ENCODE data around the gene MRPL49. TPM values are rescaled to one million over a fixed set of nuclear protein-coding genes. Genes with fewer than 3 reads are reported as not detected.
"Not testable (repeated sequence)": the region's sequence is repeated elsewhere in the genome, so short reads cannot be mapped to it uniquely, and the experiment has no call there.

MRPL49 gene
- total RNA-seq, 1 donor: 41.6 TPM

DNA sequence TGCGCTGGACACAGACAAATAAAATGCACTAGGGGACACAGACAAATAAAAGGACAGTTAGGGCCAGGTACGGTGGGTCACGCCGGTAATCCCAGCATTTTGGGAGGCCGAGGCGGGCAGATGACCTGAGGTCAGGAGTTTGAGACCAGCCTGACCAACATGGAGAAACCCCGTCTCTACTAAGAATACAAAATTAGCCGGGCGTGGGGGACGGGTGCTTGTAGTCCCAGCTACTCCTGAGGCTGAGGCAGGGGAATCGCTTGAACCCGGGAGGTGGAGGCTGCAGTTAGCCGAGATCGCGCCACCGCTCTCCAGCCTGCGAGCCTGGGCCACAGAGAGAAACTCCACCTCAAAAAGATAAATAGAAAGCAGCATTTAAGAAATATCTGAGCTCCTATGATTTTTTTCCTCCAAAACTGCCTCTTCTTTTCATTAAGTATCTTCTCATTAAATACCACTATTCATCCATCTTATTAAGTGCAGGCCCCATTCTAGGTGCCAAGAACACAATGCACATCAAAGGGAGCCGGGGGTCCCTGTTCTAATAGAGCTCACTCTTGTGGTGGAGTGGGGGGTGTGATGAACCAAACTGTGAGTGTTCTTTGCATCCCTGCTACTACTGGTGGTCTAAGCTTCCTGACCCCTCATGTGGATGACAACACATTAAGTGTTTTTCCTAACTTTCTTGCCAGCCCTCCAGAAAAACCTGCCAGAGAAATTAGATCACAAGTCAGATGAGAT is 3.9 kb upstream of the MRPL49 start:
- Histone ChIP-seq H3K9me3 (ENCODE audit: low read depth, low read length) (no peaks in the 10 kb centered on the region), H2AFZ (ENCODE audit: low read length) (no peak overlapping the region), H3K4me1 (ENCODE audit: insufficient read depth, low read length) (peaks cover 26% of the 10 kb centered on the region), H3K4me3 (ENCODE audit: insufficient read depth, low read length) (no peak overlapping the region), H3K79me2 (ENCODE audit: insufficient read depth, low read length) (peaks cover 51% of the 10 kb centered on the region), H3K4me2 (ENCODE audit: insufficient read depth, low read length) (no peak overlapping the region), H4K20me1 (ENCODE audit: insufficient read depth, low read length) (peaks cover 7% of the 10 kb centered on the region), H3K27me3 (ENCODE audit: insufficient read depth, low read length) (no peaks in the 10 kb centered on the region), H3K36me3 (ENCODE audit: insufficient read depth, low read length) (peaks cover 42% of the 10 kb centered on the region), H3K27ac (ENCODE audit: low read depth, low read length) (no peak overlapping the region)
- TF ChIP-seq, protein P1, sequence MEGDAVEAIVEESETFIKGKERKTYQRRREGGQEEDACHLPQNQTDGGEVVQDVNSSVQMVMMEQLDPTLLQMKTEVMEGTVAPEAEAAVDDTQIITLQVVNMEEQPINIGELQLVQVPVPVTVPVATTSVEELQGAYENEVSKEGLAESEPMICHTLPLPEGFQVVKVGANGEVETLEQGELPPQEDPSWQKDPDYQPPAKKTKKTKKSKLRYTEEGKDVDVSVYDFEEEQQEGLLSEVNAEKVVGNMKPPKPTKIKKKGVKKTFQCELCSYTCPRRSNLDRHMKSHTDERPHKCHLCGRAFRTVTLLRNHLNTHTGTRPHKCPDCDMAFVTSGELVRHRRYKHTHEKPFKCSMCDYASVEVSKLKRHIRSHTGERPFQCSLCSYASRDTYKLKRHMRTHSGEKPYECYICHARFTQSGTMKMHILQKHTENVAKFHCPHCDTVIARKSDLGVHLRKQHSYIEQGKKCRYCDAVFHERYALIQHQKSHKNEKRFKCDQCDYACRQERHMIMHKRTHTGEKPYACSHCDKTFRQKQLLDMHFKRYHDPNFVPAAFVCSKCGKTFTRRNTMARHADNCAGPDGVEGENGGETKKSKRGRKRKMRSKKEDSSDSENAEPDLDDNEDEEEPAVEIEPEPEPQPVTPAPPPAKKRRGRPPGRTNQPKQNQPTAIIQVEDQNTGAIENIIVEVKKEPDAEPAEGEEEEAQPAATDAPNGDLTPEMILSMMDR (IDR thresholded peaks at IDR 0.05; ENCODE audit: extremely low read depth, low read depth, low read length): no peak
- no peak for DNase-seq (ENCODE audit: insufficient read length, low spot score, missing footprints)

DNA sequence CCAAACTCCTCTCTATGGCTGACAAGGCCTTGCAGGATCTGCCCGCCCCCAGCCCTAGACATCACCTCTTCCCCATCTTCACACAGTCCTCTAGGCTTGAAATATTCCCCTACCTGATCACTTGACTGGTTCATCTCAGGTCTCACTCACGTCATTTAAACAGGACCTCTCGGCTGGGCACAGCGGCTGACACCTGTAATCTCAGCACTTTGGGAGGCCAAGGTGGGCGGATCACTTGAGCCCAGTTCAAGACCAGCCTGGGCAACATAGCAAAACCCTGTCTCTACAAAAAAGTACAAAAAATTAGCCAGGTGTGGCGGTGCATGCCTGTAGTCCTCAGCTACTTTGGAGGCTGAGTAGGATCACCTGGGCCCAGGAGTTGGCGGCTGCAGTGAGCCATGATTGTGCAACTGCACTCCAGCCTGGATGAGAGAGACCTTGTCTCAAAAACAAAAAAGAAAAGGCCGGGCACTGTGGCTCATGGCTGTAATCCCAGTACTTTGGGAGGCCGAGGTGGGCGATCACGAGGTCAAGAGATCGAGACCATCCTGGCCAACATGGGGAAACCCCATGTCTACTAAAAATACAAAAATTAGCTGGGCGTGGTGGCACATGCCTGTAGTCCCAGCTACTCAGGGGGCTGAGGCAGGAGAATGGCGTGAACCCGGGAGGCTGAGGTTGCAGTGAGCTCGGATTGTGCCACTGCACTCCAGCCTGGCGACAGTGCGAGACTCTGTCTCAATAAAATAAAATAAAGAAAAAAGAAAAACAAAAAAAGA is 3.0 kb upstream of the MRPL49 start:
- Histone ChIP-seq H3K79me2 (ENCODE audit: insufficient read depth, low read length) (peaks cover 54% of the 10 kb centered on the region), H3K36me3 (ENCODE audit: insufficient read depth, low read length) (peaks cover 42% of the 10 kb centered on the region), H3K4me1 (ENCODE audit: insufficient read depth, low read length) (peaks cover 26% of the 10 kb centered on the region)
- H3K27me3 ChIP-seq (ENCODE audit: insufficient read depth, low read length); DNase-seq (ENCODE audit: insufficient read length, low spot score, missing footprints); H3K4me2 ChIP-seq (ENCODE audit: insufficient read depth, low read length); H2AFZ ChIP-seq (ENCODE audit: low read length); H3K4me3 ChIP-seq (ENCODE audit: insufficient read depth, low read length); H3K27ac ChIP-seq (ENCODE audit: low read depth, low read length); H3K9me3 ChIP-seq (ENCODE audit: low read depth, low read length); H4K20me1 ChIP-seq (ENCODE audit: insufficient read depth, low read length): not testable (repeated sequence)

DNA sequence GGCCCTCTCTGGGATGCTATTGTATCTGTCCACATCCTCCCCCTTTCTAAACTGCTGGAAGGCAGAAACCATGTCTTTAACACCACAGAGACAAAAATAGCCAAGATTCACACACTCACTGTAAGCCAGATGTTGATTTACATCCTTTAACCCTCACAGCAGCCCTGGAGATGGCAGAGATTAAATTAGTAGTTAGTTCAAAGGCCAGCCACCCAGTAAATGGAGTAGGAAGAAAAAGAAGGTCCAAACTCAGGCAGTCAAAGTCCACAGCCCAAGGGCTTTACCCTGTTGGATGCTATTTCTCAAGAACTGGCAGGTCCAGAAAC is 2.5 kb upstream of the MRPL49 start:
- no peak for DNase-seq (ENCODE audit: insufficient read length, low spot score, missing footprints)
- TF ChIP-seq, protein P1 (IDR thresholded peaks at IDR 0.05; ENCODE audit: extremely low read depth, low read depth, low read length): no peak
- no peaks in the 10 kb centered on the region for H3K9me3 ChIP-seq (ENCODE audit: low read depth, low read length)
- H3K79me2 ChIP-seq (ENCODE audit: insufficient read depth, low read length): peaks cover 60% of the 10 kb centered on the region
- H2AFZ ChIP-seq (ENCODE audit: low read length): no peak overlapping the region
- H3K4me2 ChIP-seq (ENCODE audit: insufficient read depth, low read length): no peak overlapping the region
- peaks cover 7% of the 10 kb centered on the region for H4K20me1 ChIP-seq (ENCODE audit: insufficient read depth, low read length)
- no peak overlapping the region for H3K4me3 ChIP-seq (ENCODE audit: insufficient read depth, low read length)
- H3K27me3 ChIP-seq (ENCODE audit: insufficient read depth, low read length): no peaks in the 10 kb centered on the region
- H3K4me1 ChIP-seq (ENCODE audit: insufficient read depth, low read length): peaks cover 26% of the 10 kb centered on the region
- no peak overlapping the region for H3K27ac ChIP-seq (ENCODE audit: low read depth, low read length)
- peaks cover 48% of the 10 kb centered on the region for H3K36me3 ChIP-seq (ENCODE audit: insufficient read depth, low read length)

DNA sequence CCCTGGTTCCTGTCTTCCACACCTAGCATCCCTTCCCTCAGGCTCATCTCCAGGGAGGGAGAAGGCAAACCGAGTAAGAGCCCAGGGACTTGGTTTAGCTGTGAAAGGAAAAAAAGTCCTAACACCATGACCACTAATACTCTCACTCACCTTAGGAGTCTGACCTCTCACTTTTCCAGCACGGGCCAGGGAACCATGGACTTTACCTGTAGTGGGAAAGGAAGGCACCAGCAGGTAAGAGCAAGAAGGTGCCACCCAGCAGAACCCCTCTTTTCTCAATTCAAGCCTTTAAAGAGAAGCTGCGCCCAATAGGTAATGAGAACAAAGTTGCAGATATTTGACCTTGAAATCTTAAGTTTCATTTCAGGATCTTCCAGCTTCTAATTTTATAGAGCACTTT is 1.3 kb upstream of the MRPL49 start:
- DNase-seq (ENCODE audit: insufficient read length, low spot score, missing footprints): no peak
- Histone ChIP-seq H4K20me1 (ENCODE audit: insufficient read depth, low read length) (peaks cover 10% of the 10 kb centered on the region), H3K27ac (ENCODE audit: low read depth, low read length) (peak overlapping the region; percentile 82), H3K79me2 (ENCODE audit: insufficient read depth, low read length) (peaks cover 57% of the 10 kb centered on the region), H3K4me2 (ENCODE audit: insufficient read depth, low read length) (peak overlapping the region; percentile 99), H2AFZ (ENCODE audit: low read length) (no peak overlapping the region), H3K4me3 (ENCODE audit: insufficient read depth, low read length) (peak overlapping the region; percentile 87), H3K36me3 (ENCODE audit: insufficient read depth, low read length) (peaks cover 54% of the 10 kb centered on the region), H3K9me3 (ENCODE audit: low read depth, low read length) (no peaks in the 10 kb centered on the region), H3K4me1 (ENCODE audit: insufficient read depth, low read length) (peaks cover 26% of the 10 kb centered on the region), H3K27me3 (ENCODE audit: insufficient read depth, low read length) (no peaks in the 10 kb centered on the region)
- TF ChIP-seq, protein P1 (IDR thresholded peaks at IDR 0.05; ENCODE audit: extremely low read depth, low read depth, low read length): no peak

Data from osteoblast (primary cell).